Ishikawa (cell line): ENCODE measurements around the gene CRTAP.

Experiments
- CEBPB ChIP-seq: IDR thresholded peaks from 2 replicates; pipeline ENCODE4 v1.6.1; 2012
- CREB1 ChIP-seq: IDR thresholded peaks from 2 replicates; pipeline ENCODE4 v1.6.1; 2012; ENCODE audit warnings: low read depth
- EGR1 ChIP-seq: IDR thresholded peaks from 2 replicates; pipeline ENCODE4 v1.6.1; 2012
- EP300 ChIP-seq: IDR thresholded peaks from 2 replicates; pipeline ENCODE4 v1.6.1; 2012; ENCODE audit warnings: borderline replicate concordance
- FOXM1 ChIP-seq: IDR thresholded peaks from 2 replicates; pipeline ENCODE4 v1.6.1; 2012; ENCODE audit warnings: low read depth, borderline replicate concordance
- MAX ChIP-seq: IDR thresholded peaks from 2 replicates; pipeline ENCODE4 v1.6.1; 2012
- NFIC ChIP-seq: IDR thresholded peaks from 2 replicates; pipeline ENCODE4 v1.6.1; 2012
- RAD21 ChIP-seq: IDR thresholded peaks from 2 replicates; pipeline ENCODE4 v1.6.1; 2012; ENCODE audit warnings: low read depth
- REST ChIP-seq: IDR thresholded peaks from 2 replicates; pipeline ENCODE4 v1.6.1; 2012; ENCODE audit warnings: low read depth, mild to moderate bottlenecking
- TAF1 ChIP-seq: IDR thresholded peaks from 2 replicates; pipeline ENCODE4 v1.6.1; 2012; ENCODE audit warnings: low read depth, mild to moderate bottlenecking
- TCF12 ChIP-seq: IDR thresholded peaks from 2 replicates; pipeline ENCODE4 v1.6.1; 2012; ENCODE audit warnings: low read depth
- TEAD4 ChIP-seq: IDR thresholded peaks from 2 replicates; pipeline ENCODE4 v1.6.1; 2012
- USF1 ChIP-seq: IDR thresholded peaks from 2 replicates; pipeline ENCODE4 v1.6.1; 2012
- YY1 ChIP-seq: IDR thresholded peaks from 2 replicates; pipeline ENCODE4 v1.6.1; 2012; ENCODE audit warnings: low read depth
- ZBTB7A ChIP-seq: IDR thresholded peaks from 2 replicates; pipeline ENCODE4 v1.6.1; 2012; ENCODE audit warnings: low read depth

CRTAP gene

GRCh38 chr3:33145221-33145900, 31.5 kb downstream of the CRTAP start:
- TF ChIP-seq REST, result no peak
- TF ChIP-seq TAF1, result no peak
- no peak for TF ChIP-seq FOXM1
- no peak for TF ChIP-seq CEBPB
- TF ChIP-seq CREB1, result no peak
- TF ChIP-seq TEAD4, result no peak
- no peak for TF ChIP-seq TCF12
- TF ChIP-seq EP300, result no peak
- TF ChIP-seq USF1, result no peak
- no peak for TF ChIP-seq MAX
- TF ChIP-seq NFIC, result no peak
- no peak for TF ChIP-seq RAD21
- no peak for TF ChIP-seq EGR1
- TF ChIP-seq ZBTB7A, result no peak
- TF ChIP-seq YY1, result no peak

- no peak for TF ChIP-seq TCF12
- no peak for TF ChIP-seq YY1
- TF ChIP-seq TEAD4, result no peak
- no peak for TF ChIP-seq FOXM1
- no peak for TF ChIP-seq ZBTB7A
- no peak for TF ChIP-seq EP300
- no peak for TF ChIP-seq MAX
- TF ChIP-seq USF1, result no peak
Measured at GRCh38 chr3:33145901-33146580, 32.2 kb downstream of the CRTAP start.

GRCh38 chr3:33146791-33147445, 33.1 kb downstream of the CRTAP start:
- no peak for TF ChIP-seq TAF1
- TF ChIP-seq CREB1, result no peak
- TF ChIP-seq REST, result no peak

- TF ChIP-seq USF1, result no peak
- TF ChIP-seq RAD21, result no peak
- no peak for TF ChIP-seq ZBTB7A
- no peak for TF ChIP-seq TAF1
- TF ChIP-seq EGR1, result no peak
- TF ChIP-seq CEBPB, result no peak
- no peak for TF ChIP-seq MAX
- no peak for TF ChIP-seq YY1
- TF ChIP-seq REST, result no peak
- TF ChIP-seq CREB1, result no peak
- no peak for TF ChIP-seq TEAD4
- TF ChIP-seq TCF12, result no peak
- no peak for TF ChIP-seq FOXM1
Measured at GRCh38 chr3:33149342-33149741, 35.5 kb downstream of the CRTAP start.
